A673 (cell line): ENCODE measurements around the gene PIGO. TPM values are rescaled to one million over a fixed set of nuclear protein-coding genes. Genes with fewer than 3 reads are reported as not detected.

ENCODE experiments used
- Bru-seq: library from RNA; stranded (reverse); fragments of 400-500 nt; gene quantifications from one replicate; lab custom pipeline; 2021; lab: Mats Ljungman, UMichigan
- BruChase-seq, 2 experiments: library from RNA; stranded (reverse); fragments of 400-500 nt; gene quantifications; one replicate each; lab custom pipeline; 2021; lab: Mats Ljungman, UMichigan
- BruUV-seq: library from RNA; stranded (reverse); fragments of 400-500 nt; replicated peaks from 2 replicates; lab custom pipeline; 2021; lab: Mats Ljungman, UMichigan
- CTCF ChIA-PET: fragments of 300-600 bp; sonication (Branson Sonifier 250); formaldehyde crosslinking; loops from one replicate; lab custom pipeline; 2022; ENCODE audit warnings: antibody characterized with exemption; lab: Charles Lee
- POLR2A ChIA-PET: fragments of 300-600 bp; sonication (Branson Sonifier 250); formaldehyde crosslinking; loops from one replicate; lab custom pipeline; 2022; ENCODE audit warnings: antibody characterized with exemption; ENCODE audit not compliant: low non-redundant PET; lab: Charles Lee
- DNase-seq: peaks from one replicate; pipeline ENCODE4 v3.0.0-alpha.2; 2015; ENCODE audit warnings: low spot score
- H3K27ac ChIP-seq: fragments of 200-600 bp; sonication (generic); 2 replicates; pipeline ENCODE4 v1.5.1; 2016; ENCODE audit warnings: mixed run types, low read depth, mild to moderate bottlenecking, mixed read lengths, antibody characterized with exemption, low read length; ENCODE audit not compliant: poor library complexity, severe bottlenecking
- H3K27me3 ChIP-seq: fragments of 200-600 bp; sonication (generic); replicated peaks from 2 replicates; pipeline ENCODE4 v1.6.1; 2017; ENCODE audit warnings: mixed run types, low read depth, mild to moderate bottlenecking, mixed read lengths, antibody characterized with exemption, low read length; ENCODE audit not compliant: insufficient read depth, poor library complexity
- H3K36me3 ChIP-seq: fragments of 200-600 bp; sonication (generic); 2 replicates; pipeline ENCODE4 v1.6.1; 2016; ENCODE audit warnings: mixed run types, mild to moderate bottlenecking, mixed read lengths, antibody characterized with exemption, low read length; ENCODE audit not compliant: insufficient read depth, poor library complexity, severe bottlenecking
- H3K4me1 ChIP-seq: fragments of 200-600 bp; sonication (generic); 2 replicates; pipeline ENCODE4 v1.6.1; 2017; ENCODE audit warnings: mixed run types, mild to moderate bottlenecking, mixed read lengths, antibody characterized with exemption, low read length; ENCODE audit not compliant: insufficient read depth, poor library complexity, severe bottlenecking
- H3K4me3 ChIP-seq: fragments of 200-600 bp; sonication (generic); 2 replicates; pipeline ENCODE4 v1.5.1; 2016; ENCODE audit warnings: low read depth, mixed run types, mild to moderate bottlenecking, mixed read lengths, low read length; ENCODE audit not compliant: poor library complexity, severe bottlenecking
- H3K9me3 ChIP-seq: fragments of 200-600 bp; sonication (generic); 2 replicates; pipeline ENCODE4 v1.6.1; 2016; ENCODE audit warnings: mixed run types, low read depth, mild to moderate bottlenecking, mixed read lengths, antibody characterized with exemption, low read length; ENCODE audit not compliant: poor library complexity, severe bottlenecking
- CTCF ChIP-seq: fragments of 300-800, 200-600 bp; sonication (generic); conservative IDR thresholded peaks from 2 replicates; pipeline ENCODE4 v1.5.1; 2017; ENCODE audit warnings: low read depth, mild to moderate bottlenecking, antibody characterized with exemption, low read length, moderate library complexity, mixed read lengths
- EZH2 ChIP-seq: fragments of 200-600 bp; sonication (generic); IDR thresholded peaks from 2 replicates; pipeline ENCODE4 v1.6.1; 2017; ENCODE audit warnings: borderline replicate concordance, low read depth, mild to moderate bottlenecking, mixed read lengths, antibody characterized with exemption, low read length; ENCODE audit not compliant: poor library complexity, severe bottlenecking
- intact Hi-C: fragments of 100-400 bp; cut with micrococcal nuclease; formaldehyde crosslinking; loops from one replicate; pipeline ENCODE4 v1.10.0; 2022; ENCODE audit not compliant: unreplicated experiment
- long read RNA-seq: library from polyadenylated mRNA; stranded (forward); transcript quantifications from one replicate; pipeline ENCODE4 v2.0.0, GENCODE V29; 2022
- total RNA-seq: library from RNA; stranded (reverse); gene quantifications from 2 replicates; pipeline ENCODE4 v1.2.3, GENCODE V29; 2021

The PIGO gene
- total RNA-seq (32.9 and 34.3 TPM in 2 replicates), Bru-seq, nascent RNA (percentile 73 among the genes with signal in this experiment), BruChase-seq, experiment 1, labeled RNA remaining after a 2-hour chase (percentile 74 among the genes with signal in this experiment), BruChase-seq, experiment 2, labeled RNA remaining after a 6-hour chase (percentile 88 among the genes with signal in this experiment)
- long read RNA-seq, full-length matches to known transcripts, result 17 of 52 reads
- long read RNA-seq, partial matches to known transcripts, result 11 of 52 reads
- long read RNA-seq, other reads (novel, unspliced or antisense), result 24 of 52 reads

- H3K27ac ChIP-seq, result peak within 1 kb of the TSS; percentile 99
- DNase-seq, result peak; percentile 90
- ChIA-PET POLR2A (no interaction called here), CTCF (interaction anchor here (0.6 to 1.4 kb wide), 7 partner anchors 12 to 650 kb away, joined by 3 to 9 read pairs (median 3); partner anchors contain the start of gene FANCG)
- H3K27me3 ChIP-seq, result no peaks in the 10 kb centered on the region
- H3K4me3 ChIP-seq, result peak within 1 kb of the TSS; percentile 96
- TSS peak; percentile 11 for BruUV-seq
- TF ChIP-seq EZH2 (no peak), CTCF (peak; percentile 77)
- intact Hi-C loops, result loop anchor here (1.0 to 5.0 kb wide), 3 partner anchors 25 to 197 kb away; partner anchors contain the start of gene DNAJB5
- H3K36me3 ChIP-seq, result peaks cover 32% of the 10 kb centered on the region
- H3K4me1 ChIP-seq, result peaks cover 7% of the 10 kb centered on the region
- no peaks in the 10 kb centered on the region for H3K9me3 ChIP-seq
Measured at GRCh38 chr9:35096035-35096849, at the start of gene PIGO. Gene PIGO, minus strand, starts transcription at chr9:35096591. Its CDS starts 1,026 bp downstream, at chr9:35095565.

GRCh38 chr9:35142037-35142436 is 45.6 kb upstream of the PIGO start:
- peaks cover 13% of the 10 kb centered on the region for H3K9me3 ChIP-seq
- no peak overlapping the region for H3K4me3 ChIP-seq
- H3K36me3 ChIP-seq, result no peaks in the 10 kb centered on the region
- H3K27me3 ChIP-seq, result no peaks in the 10 kb centered on the region
- no peak overlapping the region for H3K27ac ChIP-seq
- TF ChIP-seq EZH2, result no peak
- ChIA-PET CTCF (no interaction called here), POLR2A (no interaction called here)
- intact Hi-C loops, result no loop called here
- BruUV-seq, result no TSS peak
- H3K4me1 ChIP-seq, result no peaks in the 10 kb centered on the region
- DNase-seq, result no peak

- TF ChIP-seq CTCF (no peak), EZH2 (no peak)
- H3K27ac ChIP-seq, result no peak overlapping the region
- no peak for DNase-seq
- H3K36me3 ChIP-seq, result no peaks in the 10 kb centered on the region
- H3K4me3 ChIP-seq, result no peak overlapping the region
- POLR2A ChIA-PET, result no interaction called here
- intact Hi-C loops, result no loop called here
- H3K27me3 ChIP-seq, result no peaks in the 10 kb centered on the region
- no TSS peak for BruUV-seq
- peaks cover 13% of the 10 kb centered on the region for H3K9me3 ChIP-seq
- CTCF ChIA-PET, result no interaction called here
- no peaks in the 10 kb centered on the region for H3K4me1 ChIP-seq
Measured at GRCh38 chr9:35140093-35140492, 43.7 kb upstream of the PIGO start.
